ENCODE data around the gene PPP1R13L.

DNA sequence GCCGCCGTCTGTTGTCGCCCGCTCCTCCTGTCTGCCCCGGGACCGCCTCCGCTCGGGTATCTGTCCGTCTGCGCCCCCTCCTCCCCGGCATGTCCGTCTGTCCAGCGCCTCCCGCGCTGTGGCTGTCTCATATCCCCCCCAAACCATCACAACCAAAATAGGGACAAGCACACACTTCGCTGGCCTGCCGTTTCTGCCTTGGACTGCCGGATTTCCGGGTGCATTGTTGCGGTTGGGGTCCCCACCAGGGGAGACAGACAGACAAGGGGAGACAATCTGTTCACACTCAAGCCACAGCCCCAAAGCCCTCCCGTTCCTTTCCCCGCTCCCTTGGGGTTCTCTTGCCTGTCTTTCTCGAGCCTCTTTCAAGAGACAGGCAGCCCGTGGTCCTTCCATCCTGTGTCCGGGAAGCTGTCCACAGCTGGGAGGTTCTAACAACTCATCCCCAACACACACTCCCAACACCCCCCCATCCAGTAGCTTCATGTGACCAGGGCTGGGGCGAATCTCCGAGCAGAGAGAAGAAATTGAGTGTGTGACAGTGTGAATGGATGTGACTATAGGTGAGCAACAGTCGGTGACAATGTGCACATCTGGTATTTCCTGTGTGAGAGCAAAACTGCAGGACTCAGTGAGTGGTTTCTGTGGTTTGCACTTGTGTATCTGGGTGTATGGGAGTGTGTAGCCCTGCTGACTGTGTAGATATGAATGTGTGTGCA is 46.4 kb upstream of the PPP1R13L start:
- TF ChIP-seq CTCF (conservative IDR thresholded peaks at IDR 0.05; ENCODE audit: low read depth, low read length) (no peak), EZH2phosphoT487 (IDR thresholded peaks at IDR 0.05; ENCODE audit: borderline replicate concordance, low read length) (no peak), EZH2 (IDR thresholded peaks at IDR 0.05; ENCODE audit: low read length, unreplicated experiment) (no peak)
